KMS-11 (cell line): Measurements from ENCODE around the gene FITM1.

ENCODE experiments used
- H2AFZ ChIP-seq: fragments of 200-600 bp; sonication (generic); 2 replicates; pipeline ENCODE4 v1.6.1; 2016; ENCODE audit warnings: antibody characterized with exemption, mixed run types, low read depth
- H3K27ac ChIP-seq: fragments of 200-600 bp; sonication (generic); 2 replicates; pipeline ENCODE4 v1.6.1; 2016; ENCODE audit warnings: mild to moderate bottlenecking, mixed run types
- H3K27me3 ChIP-seq: fragments of 200-600 bp; sonication (generic); 2 replicates; pipeline ENCODE4 v1.6.1; 2017; ENCODE audit warnings: mild to moderate bottlenecking, low read depth, mixed run types, moderate library complexity; ENCODE audit not compliant: insufficient read depth
- H3K36me3 ChIP-seq: fragments of 200-600 bp; sonication (generic); 2 replicates; pipeline ENCODE4 v1.6.1; 2017; ENCODE audit warnings: mild to moderate bottlenecking, mixed run types; ENCODE audit not compliant: insufficient read depth
- H3K4me1 ChIP-seq: fragments of 200-600 bp; sonication (generic); 2 replicates; pipeline ENCODE4 v1.6.1; 2016; ENCODE audit warnings: mild to moderate bottlenecking, low read depth, mixed run types; ENCODE audit not compliant: poor library complexity, severe bottlenecking
- H3K4me2 ChIP-seq: fragments of 200-600 bp; sonication (generic); 2 replicates; pipeline ENCODE4 v1.7.0; 2016; ENCODE audit warnings: mild to moderate bottlenecking, mixed run types
- H3K4me3 ChIP-seq: fragments of 200-600 bp; sonication (generic); IDR thresholded peaks from 2 replicates; pipeline ENCODE4 v1.6.1; 2017; ENCODE audit warnings: low read depth, low read length, mixed read lengths; ENCODE audit not compliant: insufficient read depth
- H3K79me2 ChIP-seq: fragments of 200-600 bp; sonication (generic); 2 replicates; pipeline ENCODE4 v1.6.1; 2016; ENCODE audit warnings: low read depth, mixed run types; ENCODE audit not compliant: insufficient read depth
- H3K9ac ChIP-seq: fragments of 200-600 bp; sonication (generic); 2 replicates; pipeline ENCODE4 v1.6.1; 2016; ENCODE audit warnings: mild to moderate bottlenecking, mixed run types
- H4K20me1 ChIP-seq: fragments of 200-600 bp; sonication (generic); 2 replicates; pipeline ENCODE4 v1.6.1; 2016; ENCODE audit warnings: mild to moderate bottlenecking, mixed run types; ENCODE audit not compliant: insufficient read depth
- CTCF ChIP-seq: fragments of 200-600 bp; sonication (generic); conservative IDR thresholded peaks from 2 replicates; pipeline ENCODE4 v1.6.1; 2017; ENCODE audit warnings: low read depth, mild to moderate bottlenecking, antibody characterized with exemption, low read length, moderate library complexity, mixed read lengths

Gene FITM1

DNA sequence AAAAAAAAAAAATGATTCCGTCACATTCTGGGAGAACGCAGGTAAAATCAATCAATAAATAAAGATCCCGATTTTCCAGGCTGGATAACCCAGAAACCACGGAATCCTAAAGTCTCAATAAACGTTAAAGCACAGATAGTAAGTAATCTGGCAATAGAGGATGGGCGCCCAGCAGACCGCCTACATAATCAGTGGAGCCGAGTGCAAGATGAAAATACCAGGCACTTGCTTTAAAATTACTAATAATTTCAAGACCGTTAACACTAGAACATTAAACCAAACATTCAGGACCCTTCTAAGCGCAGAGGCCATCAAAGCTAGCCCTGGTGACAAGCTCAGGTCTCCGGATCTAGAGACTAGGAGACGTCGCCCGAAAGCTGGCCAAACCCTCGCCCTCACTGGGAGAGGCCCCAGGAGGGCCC lies 17.1 kb upstream of the FITM1 start:
- H3K4me2 ChIP-seq: peak overlapping the region; percentile 68
- no peaks in the 10 kb centered on the region for H3K36me3 ChIP-seq
- no peaks in the 10 kb centered on the region for H3K79me2 ChIP-seq
- H3K9ac ChIP-seq: peak overlapping the region; percentile 63
- peak overlapping the region; percentile 91 for H3K27ac ChIP-seq
- peaks cover 33% of the 10 kb centered on the region for H3K4me1 ChIP-seq
- no peaks in the 10 kb centered on the region for H3K27me3 ChIP-seq
- peak overlapping the region; percentile 68 for H2AFZ ChIP-seq
- TF ChIP-seq CTCF: no peak
- no peaks in the 10 kb centered on the region for H4K20me1 ChIP-seq
- no peak overlapping the region for H3K4me3 ChIP-seq

- H3K36me3 ChIP-seq: no peaks in the 10 kb centered on the region
- H4K20me1 ChIP-seq: no peaks in the 10 kb centered on the region
- no peak overlapping the region for H3K4me3 ChIP-seq
- H3K9ac ChIP-seq: peak overlapping the region; percentile 63
- peak overlapping the region; percentile 68 for H2AFZ ChIP-seq
- H3K27ac ChIP-seq: peak overlapping the region; percentile 91
- no peaks in the 10 kb centered on the region for H3K27me3 ChIP-seq
- H3K79me2 ChIP-seq: no peaks in the 10 kb centered on the region
- no peak for TF ChIP-seq CTCF
- peak overlapping the region; percentile 68 for H3K4me2 ChIP-seq
- H3K4me1 ChIP-seq: peaks cover 28% of the 10 kb centered on the region
These were observed 16.5 kb upstream of the FITM1 start for GRCh38 chr14:24113801-24114531.

- Histone ChIP-seq H3K27me3 (no peaks in the 10 kb centered on the region), H3K9ac (peak within 1 kb of the TSS; percentile 63), H3K4me3 (no peak within 1 kb of the TSS), H4K20me1 (no peaks in the 10 kb centered on the region), H3K79me2 (no peaks in the 10 kb centered on the region), H2AFZ (peak within 1 kb of the TSS; percentile 68), H3K4me1 (peaks cover 20% of the 10 kb centered on the region), H3K27ac (peak within 1 kb of the TSS; percentile 91), H3K36me3 (no peaks in the 10 kb centered on the region), H3K4me2 (peak within 1 kb of the TSS; percentile 78)
- TF ChIP-seq CTCF: peak; percentile 43; the same call in 1 of the 2 replicates
These were observed 15.7 kb upstream of the FITM1 start, which contains the start of the genes DCAF11 and NRL for GRCh38 chr14:24114532-24115421. TSS of gene DCAF11 (plus strand) at chr14:24114777. CDS start at chr14:24115595, 818 bp downstream. TSS of gene NRL (minus strand) at chr14:24114949. CDS start at chr14:24082848, 32,101 bp downstream.

DNA sequence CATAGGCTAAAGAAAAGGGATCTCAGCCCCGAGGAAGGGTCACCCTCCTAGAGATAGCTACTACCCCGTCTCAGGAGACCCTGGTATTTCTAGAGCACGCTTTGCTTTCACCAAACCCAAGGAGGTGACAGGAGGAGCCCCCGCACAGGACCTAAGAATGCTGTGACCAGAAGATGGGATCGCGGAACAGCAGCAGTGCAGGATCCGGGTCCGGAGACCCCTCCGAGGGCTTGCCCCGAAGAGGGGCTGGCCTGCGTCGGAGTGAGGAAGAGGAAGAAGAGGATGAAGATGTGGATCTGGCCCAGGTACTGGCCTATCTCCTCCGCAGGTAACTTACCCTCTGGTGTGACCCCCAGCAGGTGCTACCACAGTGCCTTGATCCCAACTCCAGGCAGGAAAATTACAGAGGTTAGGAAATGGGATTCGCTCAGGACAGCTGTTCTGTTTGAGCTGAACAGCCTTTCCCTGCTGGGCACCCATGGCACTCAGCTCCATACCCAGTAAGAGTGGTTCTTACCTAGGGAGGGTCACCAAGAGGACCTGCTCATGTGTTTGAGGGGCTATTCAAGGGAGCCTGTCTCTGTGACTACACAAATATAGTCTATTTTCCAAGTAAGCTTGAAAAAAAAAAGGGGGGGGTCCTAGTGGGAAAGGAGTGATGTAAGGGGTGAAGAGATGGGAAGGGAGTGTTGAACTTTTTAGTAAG lies 14.9 kb upstream of the FITM1 start:
- H3K9ac ChIP-seq: peak overlapping the region; percentile 63; the same call in 1 of the 2 replicates
- H3K4me2 ChIP-seq: peak overlapping the region; percentile 78

More for the DNA sequence above, 14.9 kb upstream of the FITM1 start:
- no peak overlapping the region for H3K4me3 ChIP-seq
- peak overlapping the region; percentile 68 for H2AFZ ChIP-seq
- no peaks in the 10 kb centered on the region for H3K36me3 ChIP-seq
- H3K79me2 ChIP-seq: no peaks in the 10 kb centered on the region
- H3K27ac ChIP-seq: peak overlapping the region; percentile 91; the same call in 1 of the 2 replicates
- no peaks in the 10 kb centered on the region for H4K20me1 ChIP-seq
- H3K4me1 ChIP-seq: peaks cover 13% of the 10 kb centered on the region
- TF ChIP-seq CTCF: no peak
- no peaks in the 10 kb centered on the region for H3K27me3 ChIP-seq
